Measurements from ENCODE around the gene SMPDL3B. TPM values are rescaled to one million over a fixed set of nuclear protein-coding genes. Genes with fewer than 3 reads are reported as not detected.

Gene SMPDL3B
- polyA plus RNA-seq, 1 donor from 2014 or later: not detected

DNA sequence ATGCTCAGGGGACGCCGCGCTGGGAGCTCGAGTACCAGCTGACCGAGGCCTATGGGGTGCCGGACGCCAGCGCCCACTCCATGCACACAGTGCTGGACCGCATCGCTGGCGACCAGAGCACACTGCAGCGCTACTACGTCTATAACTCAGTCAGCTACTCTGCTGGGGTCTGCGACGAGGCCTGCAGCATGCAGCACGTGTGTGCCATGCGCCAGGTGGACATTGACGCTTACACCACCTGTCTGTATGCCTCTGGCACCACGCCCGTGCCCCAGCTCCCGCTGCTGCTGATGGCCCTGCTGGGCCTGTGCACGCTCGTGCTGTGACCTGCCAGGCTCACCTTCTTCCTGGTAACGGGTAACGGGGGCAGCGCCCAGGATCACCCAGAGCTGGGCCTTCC is 23.7 kb downstream of the SMPDL3B start:
- H3K4me3 ChIP-seq (ENCODE audit: low read length): no peak overlapping the region
- no peaks in the 10 kb centered on the region for H3K9me3 ChIP-seq (ENCODE audit: low read length)
- H3K4me2 ChIP-seq (ENCODE audit: low read length): no peak overlapping the region
- no peak overlapping the region for H3K27ac ChIP-seq (ENCODE audit: low read length)
- H3K79me2 ChIP-seq (replicated peaks; ENCODE audit: insufficient read depth, low read length): no peaks in the 10 kb centered on the region
- no peaks in the 10 kb centered on the region for H4K20me1 ChIP-seq (ENCODE audit: insufficient read depth)
- H2AFZ ChIP-seq (ENCODE audit: low read depth, low read length): no peak overlapping the region
- no peaks in the 10 kb centered on the region for H3K9me2 ChIP-seq (ENCODE audit: insufficient read depth, low read length)
- H3K36me3 ChIP-seq (ENCODE audit: insufficient read depth, low read length): no peaks in the 10 kb centered on the region
- no peak overlapping the region for H3K9ac ChIP-seq (ENCODE audit: low read length)
- TF ChIP-seq SMC3 (conservative IDR thresholded peaks at IDR 0.05; ENCODE audit: poor library complexity) (no peak), EZH2 (IDR thresholded peaks at IDR 0.05; ENCODE audit: borderline replicate concordance, insufficient read depth, low read length, poor library complexity, severe bottlenecking) (no peak), EP300 (conservative IDR thresholded peaks at IDR 0.05; ENCODE audit: poor library complexity, severe bottlenecking) (no peak), RAD21 (conservative IDR thresholded peaks at IDR 0.05) (no peak), POLR2AphosphoS5 (IDR thresholded peaks at IDR 0.05) (no peak), MXI1 (conservative IDR thresholded peaks at IDR 0.05; ENCODE audit: poor library complexity, severe bottlenecking) (no peak), TAF1 (IDR thresholded peaks at IDR 0.05; ENCODE audit: low read depth) (no peak)
- TF ChIP-seq, protein P1, sequence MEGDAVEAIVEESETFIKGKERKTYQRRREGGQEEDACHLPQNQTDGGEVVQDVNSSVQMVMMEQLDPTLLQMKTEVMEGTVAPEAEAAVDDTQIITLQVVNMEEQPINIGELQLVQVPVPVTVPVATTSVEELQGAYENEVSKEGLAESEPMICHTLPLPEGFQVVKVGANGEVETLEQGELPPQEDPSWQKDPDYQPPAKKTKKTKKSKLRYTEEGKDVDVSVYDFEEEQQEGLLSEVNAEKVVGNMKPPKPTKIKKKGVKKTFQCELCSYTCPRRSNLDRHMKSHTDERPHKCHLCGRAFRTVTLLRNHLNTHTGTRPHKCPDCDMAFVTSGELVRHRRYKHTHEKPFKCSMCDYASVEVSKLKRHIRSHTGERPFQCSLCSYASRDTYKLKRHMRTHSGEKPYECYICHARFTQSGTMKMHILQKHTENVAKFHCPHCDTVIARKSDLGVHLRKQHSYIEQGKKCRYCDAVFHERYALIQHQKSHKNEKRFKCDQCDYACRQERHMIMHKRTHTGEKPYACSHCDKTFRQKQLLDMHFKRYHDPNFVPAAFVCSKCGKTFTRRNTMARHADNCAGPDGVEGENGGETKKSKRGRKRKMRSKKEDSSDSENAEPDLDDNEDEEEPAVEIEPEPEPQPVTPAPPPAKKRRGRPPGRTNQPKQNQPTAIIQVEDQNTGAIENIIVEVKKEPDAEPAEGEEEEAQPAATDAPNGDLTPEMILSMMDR (IDR thresholded peaks at IDR 0.05; ENCODE audit: poor library complexity, severe bottlenecking): no peak
- TF ChIP-seq, protein P2, sequence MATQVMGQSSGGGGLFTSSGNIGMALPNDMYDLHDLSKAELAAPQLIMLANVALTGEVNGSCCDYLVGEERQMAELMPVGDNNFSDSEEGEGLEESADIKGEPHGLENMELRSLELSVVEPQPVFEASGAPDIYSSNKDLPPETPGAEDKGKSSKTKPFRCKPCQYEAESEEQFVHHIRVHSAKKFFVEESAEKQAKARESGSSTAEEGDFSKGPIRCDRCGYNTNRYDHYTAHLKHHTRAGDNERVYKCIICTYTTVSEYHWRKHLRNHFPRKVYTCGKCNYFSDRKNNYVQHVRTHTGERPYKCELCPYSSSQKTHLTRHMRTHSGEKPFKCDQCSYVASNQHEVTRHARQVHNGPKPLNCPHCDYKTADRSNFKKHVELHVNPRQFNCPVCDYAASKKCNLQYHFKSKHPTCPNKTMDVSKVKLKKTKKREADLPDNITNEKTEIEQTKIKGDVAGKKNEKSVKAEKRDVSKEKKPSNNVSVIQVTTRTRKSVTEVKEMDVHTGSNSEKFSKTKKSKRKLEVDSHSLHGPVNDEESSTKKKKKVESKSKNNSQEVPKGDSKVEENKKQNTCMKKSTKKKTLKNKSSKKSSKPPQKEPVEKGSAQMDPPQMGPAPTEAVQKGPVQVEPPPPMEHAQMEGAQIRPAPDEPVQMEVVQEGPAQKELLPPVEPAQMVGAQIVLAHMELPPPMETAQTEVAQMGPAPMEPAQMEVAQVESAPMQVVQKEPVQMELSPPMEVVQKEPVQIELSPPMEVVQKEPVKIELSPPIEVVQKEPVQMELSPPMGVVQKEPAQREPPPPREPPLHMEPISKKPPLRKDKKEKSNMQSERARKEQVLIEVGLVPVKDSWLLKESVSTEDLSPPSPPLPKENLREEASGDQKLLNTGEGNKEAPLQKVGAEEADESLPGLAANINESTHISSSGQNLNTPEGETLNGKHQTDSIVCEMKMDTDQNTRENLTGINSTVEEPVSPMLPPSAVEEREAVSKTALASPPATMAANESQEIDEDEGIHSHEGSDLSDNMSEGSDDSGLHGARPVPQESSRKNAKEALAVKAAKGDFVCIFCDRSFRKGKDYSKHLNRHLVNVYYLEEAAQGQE (IDR thresholded peaks at IDR 0.05; ENCODE audit: borderline replicate concordance): no peak
- H3K27me3 ChIP-seq (ENCODE audit: insufficient read depth, low read depth, low read length): no peaks in the 10 kb centered on the region
- H3F3A ChIP-seq (ENCODE audit: insufficient read depth, low read length, poor library complexity, severe bottlenecking): no peaks in the 10 kb centered on the region

DNA sequence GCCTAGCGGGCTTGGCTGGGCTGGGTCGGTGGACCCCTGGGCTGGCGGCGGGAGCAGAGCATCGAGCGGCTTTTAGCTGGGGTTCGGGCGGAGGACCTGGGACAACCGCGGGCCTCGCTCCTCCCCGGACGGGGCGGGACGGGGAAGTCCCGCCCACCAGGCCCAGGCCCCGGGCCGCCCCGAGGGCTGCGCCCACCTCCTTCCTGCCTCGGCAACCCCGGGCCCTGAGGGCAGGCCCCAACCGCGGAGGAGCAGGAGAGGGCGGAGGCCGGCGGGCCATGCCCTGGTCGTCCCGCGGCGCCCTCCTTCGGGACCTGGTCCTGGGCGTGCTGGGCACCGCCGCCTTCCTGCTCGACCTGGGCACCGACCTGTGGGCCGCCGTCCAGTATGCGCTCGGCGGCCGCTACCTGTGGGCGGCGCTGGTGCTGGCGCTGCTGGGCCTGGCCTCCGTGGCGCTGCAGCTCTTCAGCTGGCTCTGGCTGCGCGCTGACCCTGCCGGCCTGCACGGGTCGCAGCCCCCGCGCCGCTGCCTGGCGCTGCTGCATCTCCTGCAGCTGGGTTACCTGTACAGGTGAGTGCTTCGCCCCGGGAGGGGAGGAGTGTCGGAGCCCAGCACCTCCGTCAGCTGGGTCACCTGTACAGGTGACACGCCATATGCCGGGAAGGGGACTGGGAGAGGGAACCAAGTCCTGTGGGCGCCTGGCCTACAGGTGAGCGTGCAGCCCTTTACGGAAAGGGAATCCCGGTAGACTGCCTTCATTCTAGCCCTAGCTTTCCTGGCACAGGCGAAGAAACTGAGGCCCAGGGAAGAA is 25.2 kb downstream of the SMPDL3B start, which contains the start of gene XKR8:
Gene XKR8, plus strand, starts transcription at position 182 of the 812 bp plus-strand sequence. Its CDS starts 97 bp downstream, at position 279.
- TF ChIP-seq TAF1 (IDR thresholded peaks at IDR 0.05; ENCODE audit: low read depth) (no peak), SMC3 (conservative IDR thresholded peaks at IDR 0.05; ENCODE audit: poor library complexity) (no peak), POLR2AphosphoS5 (IDR thresholded peaks at IDR 0.05) (no peak), EP300 (conservative IDR thresholded peaks at IDR 0.05; ENCODE audit: poor library complexity, severe bottlenecking) (no peak), RAD21 (conservative IDR thresholded peaks at IDR 0.05) (no peak), MXI1 (conservative IDR thresholded peaks at IDR 0.05; ENCODE audit: poor library complexity, severe bottlenecking) (no peak)
- TF ChIP-seq, protein P1 (IDR thresholded peaks at IDR 0.05; ENCODE audit: poor library complexity, severe bottlenecking): no peak

More for the DNA sequence above, 25.2 kb downstream of the SMPDL3B start, which contains the start of gene XKR8:
- no peaks in the 10 kb centered on the region for H3K9me3 ChIP-seq (ENCODE audit: low read length)
- no peaks in the 10 kb centered on the region for H3F3A ChIP-seq (ENCODE audit: insufficient read depth, low read length, poor library complexity, severe bottlenecking)
- no peaks in the 10 kb centered on the region for H3K27me3 ChIP-seq (ENCODE audit: insufficient read depth, low read depth, low read length)
- H3K79me2 ChIP-seq (replicated peaks; ENCODE audit: insufficient read depth, low read length): no peaks in the 10 kb centered on the region
- H3K36me3 ChIP-seq (ENCODE audit: insufficient read depth, low read length): no peaks in the 10 kb centered on the region
- no peaks in the 10 kb centered on the region for H4K20me1 ChIP-seq (ENCODE audit: insufficient read depth)
- H3K9ac ChIP-seq (ENCODE audit: low read length): no peak within 1 kb of the TSS
- H3K4me3 ChIP-seq (ENCODE audit: low read length): no peak within 1 kb of the TSS
- no peak within 1 kb of the TSS for H3K27ac ChIP-seq (ENCODE audit: low read length)
- no peak within 1 kb of the TSS for H3K4me2 ChIP-seq (ENCODE audit: low read length)
- H2AFZ ChIP-seq (ENCODE audit: low read depth, low read length): no peak within 1 kb of the TSS
- no peaks in the 10 kb centered on the region for H3K9me2 ChIP-seq (ENCODE audit: insufficient read depth, low read length)

Measured in neural cell (in vitro differentiated cells).